ENCODE results near the gene AFTPH.

Gene AFTPH

GRCh38 chr2:64550042-64550441 lies 25.9 kb downstream of the AFTPH start:
- no peak for TF ChIP-seq CTCF (IDR thresholded peaks at IDR 0.05; ENCODE audit: poor library complexity, severe bottlenecking)
- Histone ChIP-seq H3K27ac (ENCODE audit: poor library complexity, severe bottlenecking) (no peak overlapping the region), H3K36me3 (ENCODE audit: low read depth) (no peaks in the 10 kb centered on the region), H3K9me3 (ENCODE audit: severe bottlenecking) (no peaks in the 10 kb centered on the region), H3K4me1 (ENCODE audit: insufficient read depth, poor library complexity, severe bottlenecking) (no peaks in the 10 kb centered on the region), H3K4me3 (ENCODE audit: severe bottlenecking) (no peak overlapping the region), H3K27me3 (ENCODE audit: insufficient read depth, poor library complexity, severe bottlenecking) (no peaks in the 10 kb centered on the region)
- DNase-seq (ENCODE audit: low spot score) (no peak), ATAC-seq (ENCODE audit: low read depth) (no peak)

- Histone ChIP-seq H3K4me1 (ENCODE audit: insufficient read depth, poor library complexity, severe bottlenecking) (no peaks in the 10 kb centered on the region), H3K27ac (ENCODE audit: poor library complexity, severe bottlenecking) (no peak overlapping the region), H3K9me3 (ENCODE audit: severe bottlenecking) (no peaks in the 10 kb centered on the region), H3K36me3 (ENCODE audit: low read depth) (no peaks in the 10 kb centered on the region), H3K4me3 (ENCODE audit: severe bottlenecking) (no peak overlapping the region), H3K27me3 (ENCODE audit: insufficient read depth, poor library complexity, severe bottlenecking) (no peaks in the 10 kb centered on the region)
- TF ChIP-seq CTCF (IDR thresholded peaks at IDR 0.05; ENCODE audit: poor library complexity, severe bottlenecking): no peak
- DNase-seq (ENCODE audit: low spot score) (no peak), ATAC-seq (ENCODE audit: low read depth) (no peak)
These were observed 27.7 kb downstream of the AFTPH start for GRCh38 chr2:64551851-64552250.

- Histone ChIP-seq H3K4me3 (ENCODE audit: severe bottlenecking) (no peak overlapping the region), H3K36me3 (ENCODE audit: low read depth) (peaks cover 7% of the 10 kb centered on the region; the same call in 1 of the 2 replicates), H3K27ac (ENCODE audit: poor library complexity, severe bottlenecking) (no peak overlapping the region), H3K4me1 (ENCODE audit: insufficient read depth, poor library complexity, severe bottlenecking) (no peaks in the 10 kb centered on the region), H3K9me3 (ENCODE audit: severe bottlenecking) (no peaks in the 10 kb centered on the region), H3K27me3 (ENCODE audit: insufficient read depth, poor library complexity, severe bottlenecking) (no peaks in the 10 kb centered on the region)
- ATAC-seq (ENCODE audit: low read depth) (no peak), DNase-seq (ENCODE audit: low spot score) (no peak)
- TF ChIP-seq CTCF (IDR thresholded peaks at IDR 0.05; ENCODE audit: poor library complexity, severe bottlenecking): no peak
These were observed 30.0 kb downstream of the AFTPH start for GRCh38 chr2:64554117-64554516.

- H3K36me3 ChIP-seq (ENCODE audit: low read depth): peaks cover 7% of the 10 kb centered on the region
- H3K4me1 ChIP-seq (ENCODE audit: insufficient read depth, poor library complexity, severe bottlenecking): no peaks in the 10 kb centered on the region
- TF ChIP-seq CTCF (IDR thresholded peaks at IDR 0.05; ENCODE audit: poor library complexity, severe bottlenecking): no peak
- ATAC-seq (ENCODE audit: low read depth) (no peak), DNase-seq (ENCODE audit: low spot score) (no peak)
- no peak overlapping the region for H3K4me3 ChIP-seq (ENCODE audit: severe bottlenecking)
- H3K9me3 ChIP-seq (ENCODE audit: severe bottlenecking): no peaks in the 10 kb centered on the region
- no peaks in the 10 kb centered on the region for H3K27me3 ChIP-seq (ENCODE audit: insufficient read depth, poor library complexity, severe bottlenecking)
- H3K27ac ChIP-seq (ENCODE audit: poor library complexity, severe bottlenecking): no peak overlapping the region
These were observed 34.4 kb downstream of the AFTPH start for GRCh38 chr2:64558445-64559081.

GRCh38 chr2:64562148-64562784 lies 38.1 kb downstream of the AFTPH start:
- no peak for DNase-seq (ENCODE audit: low spot score)
- H3K27ac ChIP-seq (ENCODE audit: poor library complexity, severe bottlenecking): no peak overlapping the region
- peaks cover 8% of the 10 kb centered on the region for H3K36me3 ChIP-seq (ENCODE audit: low read depth)
- no peaks in the 10 kb centered on the region for H3K9me3 ChIP-seq (ENCODE audit: severe bottlenecking)
- peaks cover 6% of the 10 kb centered on the region for H3K4me1 ChIP-seq (ENCODE audit: insufficient read depth, poor library complexity, severe bottlenecking)
- no peak overlapping the region for H3K4me3 ChIP-seq (ENCODE audit: severe bottlenecking)
- TF ChIP-seq CTCF (IDR thresholded peaks at IDR 0.05; ENCODE audit: poor library complexity, severe bottlenecking): peak; percentile 58
- no peaks in the 10 kb centered on the region for H3K27me3 ChIP-seq (ENCODE audit: insufficient read depth, poor library complexity, severe bottlenecking)
- no peak for ATAC-seq (ENCODE audit: low read depth)

Data from RWPE2 (cell line).